Measurements from ENCODE around the gene COX15. TPM values are rescaled to one million over a fixed set of nuclear protein-coding genes. Genes with fewer than 3 reads are reported as not detected.

The COX15 gene
- total RNA-seq, 1 experiment from 2014 or later: 38.0 TPM

GRCh38 chr10:99698504-99699080 lies 33.3 kb downstream of the COX15 start:
- in situ Hi-C loops (cut with HindIII; ENCODE audit: low pct_unique_long_range_greater_than_20kb, low sequenced_read_pairs): no loop called here
- peak; percentile 50 for DNase-seq (ENCODE audit: low read depth, low spot score)

- in situ Hi-C loops (cut with HindIII; ENCODE audit: low pct_unique_long_range_greater_than_20kb, low sequenced_read_pairs): no loop called here
Measured at GRCh38 chr10:99695761-99696160, 36.2 kb downstream of the COX15 start.

GRCh38 chr10:99693933-99694583 lies 37.9 kb downstream of the COX15 start:
- no peak for DNase-seq (ENCODE audit: low read depth, low spot score)
- in situ Hi-C loops (cut with HindIII; ENCODE audit: low pct_unique_long_range_greater_than_20kb, low sequenced_read_pairs): no loop called here

More at GRCh38 chr10:99695761-99696160, 36.2 kb downstream of the COX15 start:
- DNase-seq (ENCODE audit: low read depth, low spot score): no peak

- in situ Hi-C loops (cut with HindIII; ENCODE audit: low pct_unique_long_range_greater_than_20kb, low sequenced_read_pairs): no loop called here
- DNase-seq (ENCODE audit: low read depth, low spot score): no peak
Measured at GRCh38 chr10:99689461-99689860, 42.5 kb downstream of the COX15 start.

GRCh38 chr10:99685597-99685967 lies 46.3 kb downstream of the COX15 start:
- DNase-seq (ENCODE audit: low read depth, low spot score): no peak
- in situ Hi-C loops (cut with HindIII; ENCODE audit: low pct_unique_long_range_greater_than_20kb, low sequenced_read_pairs): no loop called here

- in situ Hi-C loops (cut with HindIII; ENCODE audit: low pct_unique_long_range_greater_than_20kb, low sequenced_read_pairs): no loop called here
- DNase-seq (ENCODE audit: low read depth, low spot score): peak; percentile 41
Measured at GRCh38 chr10:99682752-99683151, 49.2 kb downstream of the COX15 start.

Other genes starting within 250 kb of the COX15 start
- 0.19 and 0.24 TPM in 2 replicates for gene NKX2-3, start 199.2 kb downstream of the COX15 start, total RNA-seq (2014; rRNA removed; shearing (Covaris generic))
- gene SLC25A28, start 111.7 kb downstream of the COX15 start, total RNA-seq (2014; rRNA removed; shearing (Covaris generic)): 14.6 and 14.7 TPM in 2 replicates
- gene ENTPD7, start 72.6 kb downstream of the COX15 start, total RNA-seq (2014; rRNA removed; shearing (Covaris generic)): 19.4 and 21.5 TPM in 2 replicates
- gene CUTC, start 107 bp upstream of the COX15 start, total RNA-seq (2014; rRNA removed; shearing (Covaris generic)): 8.5 and 10.9 TPM in 2 replicates
- gene ABCC2, start 50.5 kb upstream of the COX15 start, total RNA-seq (2014; rRNA removed; shearing (Covaris generic)): 99.4 and 113 TPM in 2 replicates